HepG2 (cell line): ENCODE data around the gene PXMP4. TPM values are rescaled to one million over a fixed set of nuclear protein-coding genes. Genes with fewer than 3 reads are reported as not detected.

Experiments used
- CEBPB ChIP-seq: IDR thresholded peaks from 2 replicates; pipeline ENCODE4 v1.6.1; 2011; ENCODE audit warnings: low read depth, low read length, improper control_type of control experiment, borderline replicate concordance
- HINFP ChIP-seq: sonication (generic); formaldehyde crosslinking; IDR thresholded peaks from 2 replicates; pipeline ENCODE4 v1.4.0; 2020; ENCODE audit warnings: low read depth, mild to moderate bottlenecking, missing genetic modification reagents
- HOXD1 ChIP-seq: sonication (generic); formaldehyde crosslinking; IDR thresholded peaks from 2 replicates; pipeline ENCODE4 v1.5.0; 2020; ENCODE audit warnings: missing genetic modification reagents
- IKZF4 ChIP-seq: sonication (generic); formaldehyde crosslinking; IDR thresholded peaks from 2 replicates; pipeline ENCODE4 v1.5.1; 2020; ENCODE audit warnings: borderline replicate concordance, mild to moderate bottlenecking, low read depth, missing genetic modification reagents; ENCODE audit errors: not compliant biosample characterization
- KDM5B ChIP-seq: sonication (generic); formaldehyde crosslinking; IDR thresholded peaks from 2 replicates; pipeline ENCODE4 v1.4.0; 2020; ENCODE audit warnings: missing genetic modification reagents, mild to moderate bottlenecking, borderline replicate concordance
- MIER2 ChIP-seq: IDR thresholded peaks from 2 replicates; pipeline ENCODE4 v1.6.1; 2016; ENCODE audit warnings: missing biosample characterization, missing genetic modification reagents
- MLXIP ChIP-seq: sonication (generic); formaldehyde crosslinking; IDR thresholded peaks from 2 replicates; pipeline ENCODE4 v1.9.0; 2021; ENCODE audit warnings: missing genetic modification reagents, borderline replicate concordance
- PLRG1 ChIP-seq: fragments of 450-650 bp; conservative IDR thresholded peaks from 2 replicates; pipeline ENCODE4 v1.6.1; 2016
- PLSCR1 ChIP-seq: sonication (generic); formaldehyde crosslinking; IDR thresholded peaks from 2 replicates; pipeline ENCODE4 v1.5.0; 2020; ENCODE audit warnings: missing genetic modification reagents, mild to moderate bottlenecking, borderline replicate concordance
- SKIL ChIP-seq: sonication (generic); formaldehyde crosslinking; IDR thresholded peaks from 2 replicates; pipeline ENCODE4 v1.8.0; 2022; ENCODE audit warnings: missing genetic modification reagents, mild to moderate bottlenecking, moderate library complexity, borderline replicate concordance
- ZBTB25 ChIP-seq: IDR thresholded peaks from 2 replicates; pipeline ENCODE4 v1.6.1; 2018; ENCODE audit warnings: missing genetic modification reagents
- ZNF550 ChIP-seq: sonication (generic); formaldehyde crosslinking; IDR thresholded peaks from 2 replicates; pipeline ENCODE4 v1.4.0; 2020; ENCODE audit warnings: mild to moderate bottlenecking, missing genetic modification reagents, borderline replicate concordance
- ZNF772 ChIP-seq: sonication (generic); formaldehyde crosslinking; IDR thresholded peaks from 2 replicates; pipeline ENCODE4 v1.5.0; 2020; ENCODE audit warnings: mild to moderate bottlenecking, missing genetic modification reagents
- ZSCAN5A ChIP-seq: sonication (generic); formaldehyde crosslinking; IDR thresholded peaks from 2 replicates; pipeline ENCODE4 v1.8.0; 2022; ENCODE audit warnings: mild to moderate bottlenecking, missing genetic modification reagents, borderline replicate concordance
- polyA plus RNA-seq, 8 experiments: library from polyadenylated mRNA; depleted of rRNA in 3 of 8; stranded (reverse) in 7 of 8; unstranded in 1 of 8; fragments of >200 nt; fragmentation: Illumina TruSeq in 4 of 8; extraction: Trizol in 4 of 8; gene quantifications; 2 replicates each; pipeline versions ENCODE4 v1.2.1 to v1.2.3, GENCODE V29; 2011 to 2016; ENCODE audit warnings: low read depth in 4 of 8, missing spikeins in 1 of 8, mixed read lengths in 1 of 8; ENCODE audit not compliant: insufficient read depth in 1 of 8
- total RNA-seq, 5 experiments: library from RNA; depleted of rRNA; stranded (reverse); fragments of >200 nt; fragmentation: Illumina TruSeq; extraction: Trizol; gene quantifications; 2 replicates each; pipeline ENCODE4 v1.2.3, GENCODE V29; 2016; ENCODE audit warnings: low read depth in 1 of 5

Gene PXMP4
- total and polyA plus RNA-seq, 2 of the 13 experiments (the other 11 are each of a cell fraction or from before 2014, with no cell fraction given) = not detected

- TF ChIP-seq ZBTB25 (CRISPR knock-in tag) (no peak), ZNF550 (no peak), CEBPB (peak; percentile 44; the same call in 1 of the 2 replicates), KDM5B (peak; percentile 70; the same call in 1 of the 2 replicates), MIER2 (CRISPR knock-in tag) (peak; percentile 85), HOXD1 (CRISPR knock-in tag) (peak; percentile 66; the same call in 1 of the 2 replicates), ZNF772 (no peak), SKIL (CRISPR knock-in tag) (peak; percentile 98), ZSCAN5A (CRISPR knock-in tag) (peak; percentile 84; the same call in 1 of the 2 replicates), HINFP (CRISPR knock-in tag) (peak; percentile 59; the same call in 1 of the 2 replicates), MLXIP (CRISPR knock-in tag) (no peak), PLSCR1 (CRISPR knock-in tag) (no peak; the same call in 1 of the 2 replicates), PLRG1 (no peak), IKZF4 (peak; percentile 44)
These were observed 18.3 kb downstream of the PXMP4 start (continued) for GRCh38 chr20:33701629-33702450.
